ENCODE results near the gene HIPK1.

HIPK1 gene

DNA sequence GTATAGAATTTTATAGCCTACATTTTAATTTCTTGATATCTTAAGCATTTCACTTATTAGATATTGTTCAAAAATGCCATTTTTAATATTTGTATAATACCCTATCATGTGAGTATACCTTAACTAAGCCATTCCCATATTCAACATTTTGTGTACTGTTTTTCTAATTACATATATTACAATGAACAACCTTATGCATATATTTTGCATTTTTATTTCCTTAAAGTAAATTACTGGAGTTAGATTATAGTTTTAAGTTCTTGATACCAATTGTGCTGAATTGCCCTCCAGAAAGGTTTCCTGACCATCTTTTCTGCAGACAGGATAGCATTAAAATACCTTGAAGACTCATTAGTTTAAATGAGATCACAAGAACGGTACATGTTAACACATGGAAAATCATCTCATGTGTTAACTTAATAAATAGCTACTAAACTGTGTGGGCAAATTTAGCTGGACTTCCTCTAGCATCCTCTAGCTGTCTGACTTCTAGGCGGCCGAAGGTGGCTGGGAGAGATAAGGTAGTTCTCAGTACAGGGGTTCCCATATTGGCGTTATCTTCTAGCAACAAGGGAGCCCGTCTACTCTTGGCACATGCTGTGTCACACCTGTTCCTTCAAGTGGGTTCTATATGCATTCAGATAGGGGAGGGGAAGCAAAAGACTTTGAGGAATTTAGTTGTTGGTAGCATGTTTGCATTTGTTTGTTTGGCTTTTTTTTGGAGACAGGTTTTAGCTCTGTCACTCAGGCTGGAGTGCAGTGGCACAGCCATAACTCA is 15.0 kb upstream of the HIPK1 start:
- DNase-seq: no peak

DNA sequence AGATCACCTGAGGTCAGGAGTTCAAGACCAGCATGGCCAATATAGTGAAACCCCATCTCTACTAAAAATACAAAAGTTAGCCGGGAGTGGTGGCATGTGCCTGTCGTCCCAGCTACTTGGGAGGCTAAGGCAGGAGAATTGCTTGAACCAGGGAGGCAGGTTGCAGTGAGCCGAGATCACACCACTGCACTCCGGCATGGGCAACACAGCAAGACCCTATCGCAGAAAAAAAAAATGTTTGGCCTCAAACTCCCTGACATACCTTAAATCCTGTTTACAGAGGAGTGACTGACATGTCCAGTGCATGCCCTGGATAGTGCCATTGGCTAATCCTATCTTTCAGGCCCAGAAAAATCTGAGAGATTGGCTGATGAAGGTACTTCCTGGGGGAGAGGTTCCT is 12.2 kb upstream of the HIPK1 start:
- DNase-seq: no peak

DNA sequence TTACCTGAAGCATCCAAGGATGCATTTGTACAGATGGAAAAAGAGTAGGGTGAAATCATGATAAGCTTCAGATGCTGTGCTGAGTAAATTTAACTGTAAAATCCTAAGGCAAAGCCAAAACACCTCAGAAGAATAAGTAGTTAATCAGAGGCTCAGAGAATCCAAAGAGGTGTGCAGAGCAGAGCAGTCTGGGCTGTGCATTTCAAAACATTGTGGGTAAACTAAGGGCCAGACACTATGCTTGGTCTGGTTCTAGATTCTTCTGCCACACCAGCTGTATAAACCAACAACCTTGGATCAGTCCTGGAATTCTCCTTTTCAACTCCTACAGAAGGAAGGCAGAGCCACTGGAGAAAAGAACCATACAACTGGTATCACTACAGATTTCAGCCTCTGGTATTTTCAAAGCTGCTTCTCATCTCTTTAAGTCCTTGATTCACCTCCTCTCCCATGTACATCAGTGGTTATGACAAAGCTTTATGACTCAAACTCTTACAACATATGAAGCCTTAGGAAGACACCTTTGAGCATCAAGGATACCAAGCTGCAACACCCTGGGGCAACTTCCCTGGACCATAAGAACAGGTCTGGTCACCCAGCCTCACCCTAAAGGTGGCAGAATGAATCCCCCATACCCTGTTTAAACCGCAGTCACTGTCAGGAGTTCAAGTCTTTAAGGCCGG is 11.6 kb upstream of the HIPK1 start:
- DNase-seq: no peak

DNA sequence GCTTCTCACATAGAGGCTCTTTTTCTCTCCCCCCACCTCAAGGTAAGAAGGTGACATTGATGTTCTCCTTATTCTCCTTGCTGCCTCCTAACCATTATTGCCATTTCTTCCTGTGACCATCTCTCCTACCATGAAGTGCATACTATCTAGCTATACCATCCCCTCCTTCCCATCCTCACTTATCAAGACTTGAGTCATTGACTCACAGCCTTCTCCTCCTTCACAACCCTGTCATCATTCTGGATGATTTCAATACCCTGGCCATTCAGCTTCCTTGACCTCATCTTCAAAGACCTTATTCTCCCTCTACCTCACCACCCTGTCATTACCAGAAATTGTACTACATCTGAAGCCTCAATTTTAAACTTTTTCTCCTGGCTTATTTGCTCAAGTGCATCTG is 10.9 kb upstream of the HIPK1 start:
- no peak for DNase-seq

DNA sequence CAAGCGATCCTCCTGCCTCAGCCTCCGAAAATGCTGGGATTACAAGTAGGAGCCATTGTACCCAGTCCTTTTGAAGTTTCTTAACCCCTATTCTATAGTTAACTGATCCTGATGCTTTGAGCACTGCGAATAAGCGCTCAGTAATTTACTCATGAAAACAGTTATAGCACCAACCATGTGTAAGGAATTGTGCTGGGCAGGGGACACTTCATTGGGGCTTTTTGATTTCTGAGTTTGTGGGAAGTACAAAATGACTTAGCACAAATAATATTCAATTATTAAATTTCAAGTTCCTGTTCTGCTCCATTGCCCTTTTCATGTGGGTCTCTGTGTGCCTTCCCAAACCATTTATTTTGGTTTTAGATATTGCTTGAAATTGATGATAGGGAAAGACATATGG is 6.2 kb upstream of the HIPK1 start:
- no peak for DNase-seq

DNA sequence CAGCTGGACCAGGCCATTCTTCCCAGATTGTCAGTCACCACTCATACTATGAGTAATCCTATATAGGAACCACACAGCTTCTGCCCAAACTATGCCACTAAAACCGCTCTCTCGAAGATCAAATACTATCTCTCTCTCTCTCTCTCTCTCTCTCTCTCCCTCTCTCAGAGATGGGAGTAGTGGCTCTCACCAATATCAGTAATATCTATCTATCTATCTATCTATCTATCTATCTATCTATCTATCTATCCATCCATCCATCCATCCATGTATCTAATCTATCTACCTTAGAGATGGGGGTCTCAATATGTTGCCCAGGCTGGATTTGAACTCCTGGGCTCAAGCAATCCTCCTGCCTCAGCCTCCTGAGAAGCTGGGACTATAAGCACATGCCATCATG is 4.7 kb upstream of the HIPK1 start:
- no peak for DNase-seq

DNA sequence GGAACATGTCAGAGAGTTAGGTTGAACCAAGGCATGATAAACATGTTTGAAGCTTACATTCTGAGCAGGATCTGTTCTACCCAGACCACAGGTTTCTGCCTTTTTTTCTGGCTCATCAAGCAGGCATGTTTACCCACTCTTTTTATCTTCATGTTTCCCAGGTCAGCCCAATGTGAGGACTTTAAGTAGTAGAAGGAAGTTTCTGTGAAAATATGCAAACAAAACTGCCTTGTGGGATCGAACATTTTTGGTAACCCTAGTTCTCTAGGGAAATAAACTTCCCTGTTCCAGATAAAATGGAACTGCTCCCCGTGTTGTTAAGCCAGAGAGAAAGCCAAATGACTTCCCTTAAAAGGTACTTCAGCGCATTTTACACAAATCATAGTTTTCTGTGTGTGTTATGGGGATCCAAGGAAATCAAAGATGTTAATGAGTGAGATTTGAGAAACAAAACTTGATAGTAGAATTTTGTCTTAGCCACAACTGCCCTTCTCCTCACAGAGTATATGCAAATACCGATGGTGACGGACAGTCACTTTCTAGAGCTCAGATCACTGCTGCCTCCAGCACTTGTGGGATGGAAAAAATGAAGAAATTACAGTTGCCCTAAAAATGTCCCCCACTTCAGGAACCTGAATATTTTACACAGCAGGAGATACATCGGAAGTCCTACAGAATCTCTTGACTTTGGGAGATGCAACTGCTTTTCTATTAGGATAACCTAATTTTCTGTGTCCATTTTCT is 765 bp upstream of the HIPK1 start:
- DNase-seq: peak; percentile 40

DNA sequence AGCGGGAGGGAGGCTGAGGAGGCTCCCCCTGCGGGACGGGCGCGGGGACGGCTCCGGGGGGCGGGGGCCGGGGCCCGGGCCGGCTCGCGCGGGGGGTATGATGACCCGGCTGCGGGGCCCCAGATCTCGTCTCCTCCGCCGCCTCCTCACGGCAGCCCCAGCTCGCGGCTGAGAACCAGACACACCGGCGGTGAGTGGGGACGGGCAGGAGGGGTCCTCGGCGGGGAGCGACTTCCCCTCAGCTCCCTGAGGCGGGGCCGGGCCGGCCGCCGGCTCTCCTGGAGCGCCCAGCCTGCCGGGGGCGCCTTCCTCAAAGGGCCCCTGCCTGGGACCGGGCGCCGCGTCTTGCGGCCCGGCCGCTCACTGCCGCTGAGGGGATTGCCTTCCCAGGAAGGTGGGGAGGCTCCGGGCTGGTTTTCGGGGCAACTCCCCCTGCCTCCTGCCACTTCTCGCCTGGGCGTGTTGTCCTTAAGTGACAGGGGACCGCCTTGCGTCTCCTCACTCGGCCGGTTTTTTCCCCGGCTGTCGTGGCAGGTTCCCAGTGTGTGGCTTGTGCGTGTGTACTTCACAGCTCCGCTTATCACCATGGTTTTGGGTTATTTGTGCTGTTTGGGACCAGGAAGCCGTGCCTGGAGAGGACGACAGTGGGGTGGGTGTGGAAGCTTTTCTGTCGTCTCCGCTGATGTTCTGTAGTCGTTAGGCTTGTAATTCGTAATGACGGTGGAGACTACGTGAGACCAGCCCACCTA is 800 bp downstream of the HIPK1 start:
- peak; percentile 63 for DNase-seq

DNA sequence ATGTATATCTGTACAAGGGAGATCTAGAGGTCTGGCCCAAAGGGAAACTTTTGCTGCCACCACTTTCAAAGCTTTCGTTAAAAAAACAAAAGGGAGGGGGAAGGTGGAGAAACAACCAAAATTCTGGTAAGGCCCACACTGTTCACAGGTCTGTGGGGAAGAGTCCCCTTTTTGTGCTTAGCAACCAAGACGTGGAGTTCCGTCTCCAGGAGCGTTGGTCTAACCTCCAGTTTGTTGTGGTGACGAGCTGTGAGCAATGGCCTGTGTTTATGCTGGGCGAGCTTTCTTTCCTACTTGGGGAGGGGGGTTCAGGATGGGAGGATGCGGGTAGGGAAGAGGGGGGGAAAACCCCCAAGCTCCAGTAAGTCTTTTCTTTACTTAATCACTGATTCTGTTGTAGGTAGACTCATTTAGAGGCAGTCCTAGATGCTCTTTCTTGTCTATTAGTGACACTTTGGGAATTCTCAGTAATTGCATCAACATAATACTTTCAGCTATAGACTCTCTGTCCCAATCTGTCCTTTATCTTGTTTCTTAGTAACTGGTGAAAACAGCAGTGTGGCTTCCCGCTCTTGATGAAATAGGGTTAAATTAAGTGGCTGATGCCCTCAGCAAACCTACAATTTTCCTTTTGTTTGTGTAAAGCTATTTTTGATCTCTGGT is 1.5 kb downstream of the HIPK1 start:
- DNase-seq: peak; percentile 66

DNA sequence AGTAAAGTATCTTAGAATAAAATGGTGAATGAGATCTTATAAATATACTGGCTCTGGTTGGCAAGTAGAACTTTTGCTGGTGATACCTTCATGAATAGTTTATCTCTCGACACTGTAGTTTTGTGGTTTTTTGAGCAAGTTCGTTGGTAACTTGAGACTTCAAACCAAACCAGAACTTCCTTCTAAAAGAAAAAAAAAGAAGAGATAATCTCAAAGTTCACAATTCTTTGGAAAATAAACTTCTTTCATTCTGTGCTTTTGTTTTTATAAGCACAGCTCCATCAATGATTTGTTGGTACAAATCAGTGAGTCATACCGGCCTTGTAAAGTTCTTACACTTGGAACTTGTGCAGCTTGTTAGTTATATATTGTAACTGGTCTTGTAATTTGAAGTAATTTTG is 2.3 kb downstream of the HIPK1 start:
- DNase-seq: no peak

DNA sequence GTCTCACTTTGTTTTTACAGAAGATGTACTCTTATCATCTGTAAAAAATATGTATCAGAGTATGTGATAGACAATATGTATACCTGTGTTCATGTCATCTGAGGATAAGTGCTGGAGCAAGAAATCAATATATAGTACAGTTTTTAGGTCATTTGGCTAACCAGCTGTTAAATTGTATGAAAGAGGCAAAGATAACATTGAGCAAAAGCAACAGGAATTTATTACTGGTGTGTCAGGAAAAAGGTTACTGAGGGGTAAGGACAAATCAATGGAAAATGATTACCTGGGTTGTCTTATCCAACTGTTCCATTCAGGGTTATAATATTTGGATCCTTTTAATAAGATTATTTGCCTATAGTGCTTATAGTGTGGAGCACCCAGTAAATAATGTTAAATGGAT is 4.9 kb downstream of the HIPK1 start:
- no peak for DNase-seq

DNA sequence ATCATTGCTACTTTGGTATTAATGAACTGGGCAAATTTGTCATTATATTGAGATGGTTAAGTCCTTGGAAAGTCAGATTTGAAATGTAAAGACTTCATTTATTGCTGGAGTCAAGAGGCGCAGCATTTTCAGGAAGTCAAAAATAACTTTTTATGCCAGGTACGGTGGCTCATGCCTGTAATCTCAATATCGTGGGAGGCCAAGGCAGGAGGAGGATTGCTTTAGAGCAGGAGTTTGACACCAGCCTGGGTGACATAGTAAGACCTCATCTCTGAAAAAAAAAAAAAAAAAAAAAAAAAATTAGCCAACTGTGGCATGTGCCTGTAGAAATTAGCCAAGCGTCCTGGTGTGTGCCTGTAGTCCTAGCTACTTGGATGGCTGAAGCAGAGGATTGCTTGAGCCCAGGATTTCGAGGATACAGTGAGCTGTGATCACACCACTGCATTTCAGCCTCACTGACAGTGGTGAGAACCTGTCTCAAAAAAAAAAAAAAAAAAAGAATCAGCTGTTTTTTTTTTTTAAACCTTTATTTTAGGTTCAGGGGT is 5.5 kb downstream of the HIPK1 start:
- DNase-seq: no peak

DNA sequence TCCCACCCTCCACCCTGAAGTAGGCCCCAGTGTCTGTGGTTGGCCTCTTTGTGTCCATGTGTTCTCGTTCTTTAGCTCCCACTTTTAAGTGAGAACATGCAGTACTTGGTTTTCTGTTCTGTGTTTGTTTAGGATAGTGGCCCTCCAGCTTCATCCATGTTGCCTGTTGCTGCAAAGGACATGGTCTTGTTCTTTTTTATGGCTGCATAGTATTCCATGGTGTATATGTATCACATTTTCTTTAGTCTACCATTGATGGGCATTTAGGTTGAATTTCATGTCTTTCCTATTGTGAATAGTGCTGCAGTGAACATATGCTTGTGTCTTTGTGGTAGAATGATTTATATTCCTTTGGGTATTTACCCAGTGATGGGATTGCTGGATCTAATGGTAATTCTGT is 6.1 kb downstream of the HIPK1 start:
- DNase-seq: no peak

DNA sequence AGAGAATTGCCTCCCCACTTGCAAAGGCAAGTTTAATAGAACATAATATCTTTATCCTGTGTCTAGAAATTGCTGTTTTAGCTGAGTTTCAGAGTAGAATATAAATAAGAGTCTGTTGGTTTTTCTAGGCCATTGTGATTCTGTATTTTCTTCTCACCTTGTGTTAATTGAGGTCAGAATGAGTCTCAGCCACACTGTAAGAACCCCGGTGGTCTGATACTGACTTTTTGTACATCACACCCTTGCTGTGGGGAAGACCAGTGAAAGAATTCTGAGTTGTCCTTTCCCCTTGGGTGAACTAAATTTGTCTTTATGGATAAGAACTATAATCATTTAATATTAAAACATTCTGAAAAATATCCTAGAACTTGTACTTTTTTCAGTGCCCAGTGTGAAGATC is 6.8 kb downstream of the HIPK1 start:
- DNase-seq: no peak

DNA sequence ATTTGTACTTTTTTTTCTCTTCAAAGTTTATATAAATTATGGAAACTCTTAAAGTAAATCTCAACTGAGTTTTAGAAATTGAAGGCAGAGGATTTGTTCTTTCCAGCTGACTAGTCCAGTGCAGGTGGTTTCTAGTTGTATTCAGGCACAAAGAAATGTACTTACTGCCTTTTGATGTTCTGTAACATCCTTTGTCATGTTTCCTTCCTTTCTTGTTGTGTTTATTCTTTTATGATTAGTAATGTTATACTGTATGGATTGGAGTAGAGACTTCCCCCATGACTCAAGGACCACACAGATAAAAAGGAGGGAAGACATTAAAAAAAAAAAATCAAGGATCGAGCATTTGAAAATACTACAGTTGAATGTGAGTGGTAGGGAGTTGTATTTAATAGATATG is 8.0 kb downstream of the HIPK1 start:
- DNase-seq: no peak

DNA sequence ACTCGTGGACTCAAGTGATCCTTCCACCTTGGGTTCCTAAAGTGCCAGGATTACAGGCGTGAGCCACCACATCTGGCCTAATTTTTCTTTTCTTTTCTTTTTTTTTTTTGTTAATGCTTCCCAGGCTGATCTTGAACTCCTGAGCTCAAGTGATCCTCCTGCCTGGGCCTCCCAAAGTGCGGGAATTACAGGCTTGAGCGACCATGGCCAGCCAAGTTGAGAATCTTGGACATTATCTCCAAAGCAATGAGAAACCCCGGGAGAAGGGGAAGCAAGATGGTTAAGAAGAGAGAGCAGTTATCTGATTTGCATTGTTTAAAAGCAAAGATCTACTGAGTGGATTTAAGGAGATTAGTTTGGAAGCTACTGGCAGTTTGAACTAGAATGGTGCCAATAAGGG is 9.1 kb downstream of the HIPK1 start:
- no peak for DNase-seq

DNA sequence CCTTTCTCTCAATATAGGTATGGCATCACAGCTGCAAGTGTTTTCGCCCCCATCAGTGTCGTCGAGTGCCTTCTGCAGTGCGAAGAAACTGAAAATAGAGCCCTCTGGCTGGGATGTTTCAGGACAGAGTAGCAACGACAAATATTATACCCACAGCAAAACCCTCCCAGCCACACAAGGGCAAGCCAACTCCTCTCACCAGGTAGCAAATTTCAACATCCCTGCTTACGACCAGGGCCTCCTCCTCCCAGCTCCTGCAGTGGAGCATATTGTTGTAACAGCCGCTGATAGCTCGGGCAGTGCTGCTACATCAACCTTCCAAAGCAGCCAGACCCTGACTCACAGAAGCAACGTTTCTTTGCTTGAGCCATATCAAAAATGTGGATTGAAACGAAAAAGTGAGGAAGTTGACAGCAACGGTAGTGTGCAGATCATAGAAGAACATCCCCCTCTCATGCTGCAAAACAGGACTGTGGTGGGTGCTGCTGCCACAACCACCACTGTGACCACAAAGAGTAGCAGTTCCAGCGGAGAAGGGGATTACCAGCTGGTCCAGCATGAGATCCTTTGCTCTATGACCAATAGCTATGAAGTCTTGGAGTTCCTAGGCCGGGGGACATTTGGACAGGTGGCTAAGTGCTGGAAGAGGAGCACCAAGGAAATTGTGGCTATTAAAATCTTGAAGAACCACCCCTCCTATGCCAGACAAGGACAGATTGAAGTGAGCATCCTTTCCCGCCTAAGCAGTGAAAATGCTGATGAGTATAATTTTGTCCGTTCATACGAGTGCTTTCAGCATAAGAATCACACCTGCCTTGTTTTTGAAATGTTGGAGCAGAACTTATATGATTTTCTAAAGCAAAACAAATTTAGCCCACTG is 11.5 kb downstream of the HIPK1 start:
- peak; percentile 21 for DNase-seq

DNA sequence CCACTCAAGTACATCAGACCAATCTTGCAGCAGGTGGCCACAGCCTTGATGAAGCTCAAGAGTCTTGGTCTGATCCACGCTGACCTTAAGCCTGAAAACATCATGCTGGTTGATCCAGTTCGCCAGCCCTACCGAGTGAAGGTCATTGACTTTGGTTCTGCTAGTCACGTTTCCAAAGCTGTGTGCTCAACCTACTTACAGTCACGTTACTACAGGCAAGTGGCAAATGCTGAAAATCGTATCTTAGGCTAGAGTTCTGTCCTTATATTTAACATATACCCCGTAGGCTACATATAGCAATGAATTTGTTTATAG is 12.1 kb downstream of the HIPK1 start:
- no peak for DNase-seq

DNA sequence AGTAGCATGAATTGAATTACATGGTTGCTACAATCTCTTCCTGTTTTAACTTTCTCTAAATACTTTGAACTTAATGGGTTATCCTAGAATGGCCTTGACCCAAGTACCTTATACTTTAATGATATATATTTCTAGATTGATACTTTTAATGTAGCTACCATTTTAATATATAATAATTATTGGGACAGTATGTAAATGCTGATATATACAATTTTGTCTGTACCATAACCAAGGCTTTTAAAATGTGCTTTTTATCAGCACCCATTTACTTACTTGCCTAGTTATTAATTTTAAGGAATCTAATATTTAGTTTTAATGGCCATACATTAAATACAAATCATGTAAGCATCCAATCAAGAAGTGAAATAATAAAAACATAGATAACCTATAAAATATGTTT is 13.4 kb downstream of the HIPK1 start:
- DNase-seq: no peak

DNA sequence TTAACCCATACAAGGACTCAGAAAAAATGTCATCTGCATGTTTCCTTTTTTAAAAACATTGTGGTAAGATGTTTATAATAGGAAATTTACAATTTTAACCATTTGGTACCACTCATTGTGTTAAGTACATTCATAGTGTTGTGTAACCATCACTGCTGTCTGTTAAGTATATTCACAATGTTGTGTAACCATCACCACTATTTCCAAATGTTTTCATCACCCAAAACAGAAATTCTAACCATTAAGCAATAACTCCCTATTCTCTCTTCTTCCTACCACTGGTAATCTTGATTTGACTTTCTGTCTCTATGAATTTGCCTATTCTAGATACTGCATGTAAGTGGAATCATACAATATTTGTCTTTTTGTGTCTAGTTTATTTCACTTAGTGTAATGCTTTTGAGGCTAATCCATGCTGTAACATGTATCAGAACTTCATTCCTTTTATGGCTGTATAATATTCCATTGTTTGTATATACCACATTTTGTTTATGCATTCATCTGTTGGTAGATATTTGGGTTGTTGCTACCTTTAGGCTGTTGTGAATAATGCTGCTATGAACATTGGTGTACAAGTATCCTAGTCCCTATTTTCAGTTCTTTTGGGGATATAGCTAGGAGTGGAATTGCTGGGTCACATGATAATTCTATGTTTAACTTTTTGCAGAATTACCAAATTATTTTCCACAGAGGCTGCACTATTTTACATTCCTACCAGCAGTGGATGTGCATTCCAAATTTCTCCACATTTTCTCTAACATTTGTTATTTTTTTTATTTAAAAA is 14.1 kb downstream of the HIPK1 start:
- DNase-seq: peak; percentile 85

DNA sequence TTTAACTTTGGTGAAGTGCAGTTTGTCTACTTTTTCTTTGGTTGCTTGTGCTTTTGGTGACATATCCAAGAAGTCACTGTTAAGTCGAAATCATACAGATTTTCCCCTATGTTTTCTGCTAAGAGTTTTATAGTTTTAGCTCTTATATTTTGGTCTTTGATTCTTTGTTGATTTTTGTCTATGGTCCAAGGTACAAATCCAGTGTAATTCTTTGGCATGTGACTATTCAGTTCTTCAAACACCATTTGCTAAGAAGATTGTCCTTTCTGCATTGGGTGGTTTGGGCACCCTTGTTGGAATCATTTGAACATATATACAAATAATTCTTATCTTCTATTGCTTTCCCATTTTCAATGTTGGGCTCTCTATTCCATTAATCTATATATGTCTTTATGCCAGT is 16.2 kb downstream of the HIPK1 start:
- no peak for DNase-seq
